GM18873 (cell line): ENCODE measurements around the gene RGS7.
A peak's percentile ranks its signal among the peaks of the same experiment; 100 is the strongest.
"Not testable (repeated sequence)": the region's sequence is repeated elsewhere in the genome, so short reads cannot be mapped to it uniquely, and the experiment has no call there.

Experiments
- ATAC-seq: cut with Tn5 transposase; IDR thresholded peaks from one replicate; pipeline ENCODE4 v1.9.1; 2021; ENCODE audit warnings: mild to moderate bottlenecking, moderate library complexity, moderate number of reproducible peaks; ENCODE audit not compliant: unreplicated experiment, low FRiP score

The RGS7 gene

DNA sequence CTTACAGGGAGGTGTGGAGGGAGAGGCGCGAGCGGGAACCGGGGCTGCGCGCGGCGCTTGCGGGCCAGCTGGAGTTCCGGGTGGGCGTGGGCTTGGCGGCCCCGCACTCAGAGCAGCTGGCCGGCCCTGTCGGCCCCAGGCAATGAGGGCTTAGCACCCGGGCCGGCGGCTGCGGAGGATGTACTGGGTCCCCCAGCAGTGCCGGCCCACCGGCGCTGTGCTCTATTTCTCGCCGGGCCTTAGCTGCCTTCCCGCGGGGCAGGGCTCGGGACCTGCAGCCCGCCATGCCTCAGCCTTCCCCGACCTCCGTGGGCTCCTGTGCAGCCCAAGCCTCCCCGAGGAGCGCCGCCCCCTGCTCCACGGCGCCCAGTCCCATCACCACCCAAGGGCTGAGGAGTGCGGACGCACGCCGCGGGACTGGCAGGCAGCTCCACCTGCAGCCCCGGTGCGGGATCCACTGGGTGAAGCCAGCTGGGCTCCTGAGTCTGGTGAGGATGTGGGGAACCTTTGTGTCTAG lies 594.5 kb downstream of the RGS7 start:
- ATAC-seq = not testable (repeated sequence)

DNA sequence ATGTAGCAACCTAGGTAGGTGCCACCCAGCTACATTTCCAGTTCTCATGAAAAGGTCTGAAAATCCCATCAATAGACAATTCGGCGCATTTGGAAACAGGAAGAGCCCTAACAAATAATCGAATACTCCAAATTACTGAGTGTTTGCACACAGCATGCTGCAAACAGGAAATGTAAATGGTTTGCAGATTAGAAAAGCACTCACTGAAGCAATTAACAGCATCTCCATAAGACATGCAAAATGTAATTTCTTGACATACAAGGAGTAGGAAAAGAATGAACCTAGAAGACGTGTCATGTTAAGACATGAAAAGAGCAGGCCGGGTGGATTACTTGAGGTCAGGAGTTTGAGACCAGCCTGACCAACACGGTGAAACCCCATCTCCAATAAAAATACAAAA lies 598.2 kb downstream of the RGS7 start:
- not testable (repeated sequence) for ATAC-seq

DNA sequence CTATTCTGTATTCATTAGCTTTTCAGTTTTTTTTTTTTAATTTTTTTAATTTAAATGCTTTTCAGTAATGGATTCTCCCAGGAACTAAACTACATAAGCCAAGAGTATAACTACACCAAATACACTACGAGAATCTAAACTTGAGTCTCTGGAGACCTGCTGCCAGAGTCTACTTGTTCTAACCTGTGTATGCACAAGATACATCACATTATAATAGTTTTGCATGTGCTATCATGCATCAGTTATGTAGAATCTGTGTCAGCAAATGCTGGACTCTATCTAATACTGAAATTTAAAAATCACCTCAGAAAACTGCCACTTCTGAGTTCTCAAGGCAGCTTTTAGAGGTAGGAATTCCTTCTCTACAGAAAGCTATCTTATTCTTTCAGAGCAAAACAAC lies 598.7 kb downstream of the RGS7 start:
- no peak for ATAC-seq

DNA sequence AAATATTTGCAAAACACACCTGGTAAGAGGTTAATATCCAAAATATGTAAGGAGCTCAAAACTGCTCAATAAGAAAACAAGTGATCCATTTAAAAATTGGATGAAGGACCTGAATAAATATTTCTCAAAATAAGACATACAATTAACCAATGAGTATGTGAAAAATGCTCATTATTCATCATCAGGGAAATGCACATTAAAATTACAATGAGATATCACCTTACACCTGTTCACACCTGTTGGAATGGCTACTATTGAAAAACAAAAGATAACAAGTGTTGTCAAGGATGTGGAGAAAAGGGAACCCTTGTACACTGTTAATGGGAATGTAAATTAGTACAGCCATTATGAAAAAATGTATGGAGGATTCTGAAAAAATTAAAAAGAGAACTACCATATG lies 609.1 kb downstream of the RGS7 start:
- ATAC-seq = no peak

DNA sequence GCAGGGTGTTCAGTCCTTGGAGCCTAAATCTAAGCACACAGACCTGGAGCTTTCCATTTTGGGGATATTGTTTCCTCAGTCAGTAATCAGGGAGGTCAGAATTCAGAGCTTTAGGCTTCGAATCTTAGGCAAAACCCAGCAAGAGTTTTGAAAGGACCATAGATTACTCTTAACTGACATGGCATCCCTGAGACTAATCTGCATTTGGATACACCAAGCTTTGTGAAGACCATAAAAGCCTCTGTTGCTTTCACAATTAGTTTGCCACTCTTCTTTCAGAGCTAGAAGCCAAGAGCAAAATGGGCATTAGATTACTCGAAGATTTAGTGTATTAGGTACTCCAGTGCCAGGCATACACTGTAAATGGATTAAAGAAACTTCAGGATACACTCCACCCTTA lies 613.3 kb downstream of the RGS7 start:
- no peak for ATAC-seq

DNA sequence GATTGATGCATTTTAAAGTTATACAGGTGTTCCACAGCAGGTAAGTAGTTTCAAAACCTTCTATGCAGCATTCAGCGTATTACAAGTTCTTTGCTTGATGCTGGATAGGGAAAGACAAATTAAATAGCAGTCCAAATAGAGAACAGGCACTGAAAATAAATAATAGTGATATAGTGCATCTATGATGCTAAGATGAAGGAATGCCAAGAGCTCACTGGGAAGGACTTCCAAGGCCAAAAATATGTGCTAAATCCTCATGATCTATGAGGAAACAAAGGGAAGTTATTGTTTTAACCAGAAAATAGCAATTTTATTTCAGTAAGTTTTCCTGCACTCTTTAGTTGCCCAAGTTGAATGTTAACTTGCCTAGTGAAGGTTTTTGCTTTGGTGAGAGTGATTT lies 617.3 kb downstream of the RGS7 start:
- ATAC-seq = no peak

DNA sequence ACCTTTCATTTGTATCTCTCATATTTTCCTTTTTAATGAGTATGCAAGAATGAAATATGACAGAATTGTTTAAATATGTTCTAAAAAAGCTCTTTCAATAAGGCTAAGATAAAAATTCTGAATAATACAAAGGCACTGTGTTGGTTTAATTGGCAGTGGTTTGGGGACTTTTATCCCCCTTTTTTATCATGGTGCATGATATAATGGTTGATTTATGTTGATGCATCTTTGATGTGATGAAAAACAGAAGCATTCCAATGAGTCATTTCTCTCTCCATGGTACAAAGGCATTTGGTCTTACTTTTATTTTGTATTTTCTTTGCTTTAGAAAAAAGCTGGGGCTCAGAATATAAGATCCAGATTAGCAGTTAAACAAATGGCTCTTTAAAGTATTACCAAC lies 617.9 kb downstream of the RGS7 start:
- ATAC-seq = no peak

DNA sequence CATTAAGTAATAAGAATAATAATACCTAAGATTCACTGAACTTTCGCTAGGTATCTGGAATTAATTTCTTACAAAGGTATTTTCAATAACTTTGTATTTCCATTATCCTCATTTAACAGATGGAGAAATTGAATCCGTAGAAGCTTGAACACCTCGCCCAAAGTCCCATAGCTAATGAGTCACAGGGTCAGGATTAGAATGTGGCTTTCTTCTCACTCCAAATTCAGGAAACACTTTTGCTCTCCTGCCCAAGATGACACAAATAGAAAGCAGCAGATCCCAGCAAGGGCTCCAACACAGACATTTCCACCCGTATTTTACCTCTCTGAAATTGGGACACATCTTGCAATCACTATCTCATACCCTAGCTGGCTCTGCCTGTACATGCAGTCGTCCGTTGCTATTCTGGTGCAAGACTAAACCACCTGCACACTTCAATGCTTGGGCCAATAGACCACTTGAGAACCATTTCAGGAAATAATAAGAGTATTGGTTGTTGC lies 619.2 kb downstream of the RGS7 start:
- no peak for ATAC-seq

DNA sequence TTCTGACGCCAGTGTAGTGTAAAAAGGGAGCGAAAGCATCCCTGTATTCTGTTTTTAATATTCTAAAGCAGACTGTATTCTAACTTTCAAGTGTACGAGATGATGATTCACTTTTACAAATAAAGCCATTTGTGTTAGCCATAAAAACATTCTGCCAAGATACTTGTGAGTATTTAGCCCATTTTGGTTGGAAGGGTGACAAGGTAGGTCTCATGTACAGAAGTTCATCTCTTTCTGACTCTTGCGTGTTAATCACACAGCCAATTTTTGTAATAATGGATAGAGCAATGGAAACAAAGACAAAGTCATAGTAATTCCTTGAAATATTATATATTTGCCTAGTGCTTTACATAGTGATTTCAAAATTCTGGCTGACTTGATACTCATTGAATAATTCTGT lies 619.7 kb downstream of the RGS7 start:
- ATAC-seq = no peak

DNA sequence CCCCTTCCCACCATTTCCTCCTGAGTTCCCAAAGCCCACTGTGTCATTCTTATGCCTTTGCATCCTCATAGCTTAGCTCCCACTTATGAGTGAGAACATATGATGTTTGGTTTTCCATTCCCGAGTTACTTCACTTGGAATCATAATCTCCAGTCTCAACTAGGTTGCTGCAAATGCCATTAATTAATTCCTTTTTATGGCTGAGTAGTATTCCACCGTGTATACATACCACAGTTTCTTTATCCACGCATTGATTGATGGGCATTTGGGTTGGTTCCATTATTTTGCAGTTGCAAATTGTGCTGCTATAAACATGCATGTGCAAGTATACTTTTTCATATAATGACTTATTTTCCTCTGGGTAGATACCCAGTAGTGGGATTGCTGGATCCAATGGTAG lies 622.3 kb downstream of the RGS7 start:
- not testable (repeated sequence) for ATAC-seq

DNA sequence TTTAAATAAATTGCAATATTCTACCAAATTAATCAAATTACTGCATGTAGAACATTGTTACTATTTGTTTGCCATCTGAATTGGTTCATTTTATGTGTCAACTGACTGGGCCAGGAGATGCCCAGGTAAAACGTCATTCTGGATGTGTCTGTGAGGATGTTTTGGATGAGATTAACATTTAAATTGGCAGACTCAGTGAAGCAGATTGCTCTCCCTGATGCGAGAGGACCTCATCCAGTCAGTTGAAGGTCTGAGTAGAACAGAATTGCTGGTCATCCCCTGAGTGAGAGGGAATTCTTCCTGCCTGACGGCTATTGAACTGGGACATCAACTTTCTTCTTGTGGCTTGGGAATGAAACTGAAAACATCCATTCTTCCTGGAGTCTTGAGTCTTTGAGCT lies 623.0 kb downstream of the RGS7 start:
- ATAC-seq = no peak

DNA sequence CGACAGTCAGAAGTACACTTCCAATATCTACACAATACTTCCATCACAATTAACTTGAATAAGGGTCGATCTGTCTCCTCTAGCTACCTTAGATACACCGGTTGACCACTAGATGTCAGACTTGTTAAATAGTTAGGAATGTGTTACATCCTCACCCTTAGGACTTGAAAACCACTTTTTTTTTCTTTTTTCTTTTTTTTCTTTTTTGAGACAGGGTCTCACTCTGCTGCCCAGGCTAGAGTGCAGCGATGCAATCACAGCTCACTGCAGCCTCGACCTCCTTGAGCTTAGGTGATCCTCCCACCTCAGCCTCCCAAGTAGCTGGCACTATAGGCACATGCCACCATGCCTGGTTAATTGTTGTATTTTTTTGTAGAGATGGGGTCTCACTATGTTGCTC lies 624.6 kb downstream of the RGS7 start:
- peak; percentile 72 for ATAC-seq
